ENCODE data around the gene SMURF1. TPM values are rescaled to one million over a fixed set of nuclear protein-coding genes. Genes with fewer than 3 reads are reported as not detected.

Gene SMURF1
- total RNA-seq, 2 donors from 2014 or later, result 15.4 to 25.1 TPM

DNA sequence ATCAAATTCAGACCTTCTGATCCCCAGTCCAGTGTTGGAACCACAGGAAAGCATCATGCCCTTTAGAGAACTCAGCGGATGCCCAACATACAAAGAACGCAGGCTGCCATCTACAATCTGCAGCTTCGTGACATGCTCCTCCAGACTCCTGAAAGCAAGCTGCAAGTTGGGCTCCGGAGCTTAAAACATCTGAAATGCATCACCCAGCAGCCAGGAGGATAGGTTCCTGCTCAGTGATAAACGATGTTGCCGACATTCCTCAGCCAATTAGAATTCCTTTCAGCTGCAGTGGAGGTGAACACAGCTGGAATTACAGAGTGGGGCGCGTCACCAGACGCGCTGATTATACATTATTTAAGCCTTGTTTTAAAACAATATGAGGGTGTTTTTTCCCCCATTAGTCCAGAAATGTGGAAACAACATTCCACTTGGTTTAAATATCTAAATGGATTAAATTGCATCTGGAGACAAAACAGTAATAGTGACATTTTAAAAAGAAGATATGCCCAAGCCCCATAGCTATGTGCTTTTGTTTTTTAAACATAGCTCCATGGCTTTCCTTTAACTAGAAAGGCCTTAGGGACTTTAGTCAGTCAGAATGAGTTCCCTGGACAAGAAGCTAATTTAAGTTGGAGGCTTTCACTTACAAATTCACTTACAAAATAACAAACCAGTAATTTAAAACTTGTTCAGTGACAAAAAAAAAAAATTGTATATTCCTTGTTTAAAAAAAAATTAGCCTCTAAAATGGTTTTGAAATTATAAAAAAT is 6.3 kb downstream of the SMURF1 start:
- peaks cover 3% of the 10 kb centered on the region for H3K4me1 ChIP-seq (replicated peaks)
- TF ChIP-seq, protein P1, sequence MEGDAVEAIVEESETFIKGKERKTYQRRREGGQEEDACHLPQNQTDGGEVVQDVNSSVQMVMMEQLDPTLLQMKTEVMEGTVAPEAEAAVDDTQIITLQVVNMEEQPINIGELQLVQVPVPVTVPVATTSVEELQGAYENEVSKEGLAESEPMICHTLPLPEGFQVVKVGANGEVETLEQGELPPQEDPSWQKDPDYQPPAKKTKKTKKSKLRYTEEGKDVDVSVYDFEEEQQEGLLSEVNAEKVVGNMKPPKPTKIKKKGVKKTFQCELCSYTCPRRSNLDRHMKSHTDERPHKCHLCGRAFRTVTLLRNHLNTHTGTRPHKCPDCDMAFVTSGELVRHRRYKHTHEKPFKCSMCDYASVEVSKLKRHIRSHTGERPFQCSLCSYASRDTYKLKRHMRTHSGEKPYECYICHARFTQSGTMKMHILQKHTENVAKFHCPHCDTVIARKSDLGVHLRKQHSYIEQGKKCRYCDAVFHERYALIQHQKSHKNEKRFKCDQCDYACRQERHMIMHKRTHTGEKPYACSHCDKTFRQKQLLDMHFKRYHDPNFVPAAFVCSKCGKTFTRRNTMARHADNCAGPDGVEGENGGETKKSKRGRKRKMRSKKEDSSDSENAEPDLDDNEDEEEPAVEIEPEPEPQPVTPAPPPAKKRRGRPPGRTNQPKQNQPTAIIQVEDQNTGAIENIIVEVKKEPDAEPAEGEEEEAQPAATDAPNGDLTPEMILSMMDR (IDR thresholded peaks at IDR 0.05), result no peak
- TF ChIP-seq POLR2AphosphoS5 (IDR thresholded peaks at IDR 0.05), result no peak
- no peak for TF ChIP-seq POLR2A (IDR thresholded peaks at IDR 0.05)
- H3K27me3 ChIP-seq (replicated peaks; ENCODE audit: insufficient read depth), result no peaks in the 10 kb centered on the region
- no peaks in the 10 kb centered on the region for H3K36me3 ChIP-seq
- DNase-seq (ENCODE audit: low spot score), result no peak
- H3K9me3 ChIP-seq, result no peaks in the 10 kb centered on the region
- 54% methylated on average over 10 of the region's 10 CpGs for WGBS
- peak overlapping the region in 1 of 2 donors; percentile 8 for H3K27ac ChIP-seq
- H3K4me3 ChIP-seq, result no peak overlapping the region
- intact Hi-C loops (cut with DNase I), result no loop called here

- H3K27me3 ChIP-seq (replicated peaks; ENCODE audit: insufficient read depth), result no peaks in the 10 kb centered on the region
Observed at GRCh38 chr7:99135938-99136337, 8.0 kb downstream of the SMURF1 start.

DNA sequence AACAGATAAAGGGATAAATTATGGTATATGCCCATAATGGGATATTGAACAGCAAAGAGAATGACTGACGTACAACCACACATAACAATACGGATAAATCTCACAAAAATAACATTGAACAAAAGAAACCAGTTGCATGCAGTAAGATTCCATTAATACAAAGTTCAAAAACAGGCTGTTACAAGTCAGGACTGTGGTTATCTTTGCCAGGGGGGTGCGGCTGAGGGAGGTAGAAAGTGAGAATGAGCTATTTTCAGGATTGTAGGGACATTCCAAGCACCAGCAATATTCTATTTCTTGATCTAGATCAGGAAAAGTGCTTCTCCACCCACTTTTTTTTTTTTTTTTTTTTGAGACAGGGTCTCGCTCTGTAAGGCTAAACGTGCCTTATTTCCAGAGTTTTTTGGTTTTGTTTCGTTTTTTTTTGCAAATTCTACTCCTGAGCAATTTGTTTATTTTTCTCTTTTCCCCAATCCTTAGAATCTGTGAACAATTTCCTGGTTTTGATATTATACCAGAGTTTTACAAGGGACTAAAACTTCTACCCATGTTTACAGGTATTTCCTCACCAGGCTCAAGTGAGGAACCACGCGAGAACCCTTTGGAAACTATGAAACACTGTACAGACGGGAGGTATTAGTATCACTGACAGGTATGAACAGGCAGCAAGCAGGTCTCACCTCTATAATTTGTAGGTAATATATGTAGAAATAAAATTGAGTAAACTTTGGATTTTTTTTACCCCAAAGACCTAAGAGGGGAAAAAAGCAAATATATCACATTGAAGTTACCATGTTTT is 9.9 kb downstream of the SMURF1 start:
- Histone ChIP-seq H3K27ac (peak overlapping the region; percentile 18 to 20), H3K4me1 (replicated peaks) (peaks cover 6% of the 10 kb centered on the region), H3K27me3 (replicated peaks; ENCODE audit: insufficient read depth) (no peaks in the 10 kb centered on the region), H3K4me3 (no peak overlapping the region), H3K9me3 (no peaks in the 10 kb centered on the region), H3K36me3 (no peaks in the 10 kb centered on the region)
- DNase-seq (ENCODE audit: low spot score), result no peak
- no peak for TF ChIP-seq POLR2A (IDR thresholded peaks at IDR 0.05)
- TF ChIP-seq POLR2AphosphoS5 (IDR thresholded peaks at IDR 0.05), result peak; percentile 56
- intact Hi-C loops (cut with DNase I), result no loop called here
- 35% methylated on average over 9 of the region's 9 CpGs for whole genome bisulfite sequencing

More at GRCh38 chr7:99135938-99136337, 8.0 kb downstream of the SMURF1 start:
- WGBS, result 96% methylated on average over 4 of the region's 4 CpGs
- H3K36me3 ChIP-seq, result no peaks in the 10 kb centered on the region
- H3K4me1 ChIP-seq (replicated peaks), result peaks cover 3% of the 10 kb centered on the region
- intact Hi-C loops (cut with DNase I), result no loop called here
- no peaks in the 10 kb centered on the region for H3K9me3 ChIP-seq
- DNase-seq (ENCODE audit: low spot score), result no peak
- H3K4me3 ChIP-seq, result no peak overlapping the region
- H3K27ac ChIP-seq, result no peak overlapping the region
- TF ChIP-seq POLR2A (IDR thresholded peaks at IDR 0.05), result no peak
- TF ChIP-seq, protein P1 (IDR thresholded peaks at IDR 0.05), result no peak
- TF ChIP-seq POLR2AphosphoS5 (IDR thresholded peaks at IDR 0.05), result no peak

DNA sequence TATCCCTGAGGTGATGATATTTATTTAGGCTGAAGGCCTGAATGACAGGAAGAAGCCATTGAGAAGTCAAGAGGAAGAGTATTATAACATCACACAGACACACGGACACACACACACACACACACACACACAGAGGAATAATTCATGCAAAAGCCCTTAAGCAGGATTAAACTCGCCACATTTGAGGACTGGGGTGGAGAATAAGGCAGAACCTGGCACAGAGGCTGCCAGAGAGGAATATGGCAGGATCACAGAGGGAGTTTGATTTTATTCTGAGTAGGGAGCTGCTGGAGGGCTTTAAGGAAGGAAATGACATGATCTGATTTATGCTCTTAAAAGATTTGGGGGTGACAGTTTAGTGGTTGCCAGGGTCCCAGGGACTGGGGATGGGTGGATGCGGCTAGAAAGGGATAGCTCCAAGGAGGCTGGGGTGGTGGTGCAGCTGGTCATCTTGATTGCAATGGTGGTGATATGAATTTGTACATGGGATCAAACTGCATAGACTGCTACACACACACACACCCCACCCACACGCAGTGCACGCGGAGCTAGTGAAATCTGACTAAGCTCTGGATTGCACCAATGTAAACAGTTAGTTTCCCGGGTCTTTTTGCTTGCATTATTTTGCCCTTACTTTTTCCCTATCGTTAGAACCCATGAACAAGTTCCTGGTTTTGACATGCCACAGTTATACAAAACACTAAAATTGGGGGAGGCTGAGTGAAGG is 11.2 kb downstream of the SMURF1 start:
- 77% methylated on average over 8 of the region's 8 CpGs for WGBS
- peak overlapping the region in 1 of 2 donors; percentile 18 for H3K27ac ChIP-seq
- intact Hi-C loops (cut with DNase I), result no loop called here
- no peaks in the 10 kb centered on the region for H3K27me3 ChIP-seq (replicated peaks; ENCODE audit: insufficient read depth)
- no peak for TF ChIP-seq POLR2A (IDR thresholded peaks at IDR 0.05)
- no peak for TF ChIP-seq POLR2AphosphoS5 (IDR thresholded peaks at IDR 0.05)
- TF ChIP-seq, protein P1 (IDR thresholded peaks at IDR 0.05), result no peak
- H3K36me3 ChIP-seq, result no peaks in the 10 kb centered on the region
- no peaks in the 10 kb centered on the region for H3K9me3 ChIP-seq
- peaks cover 13% of the 10 kb centered on the region for H3K4me1 ChIP-seq (replicated peaks)
- no peak for DNase-seq (ENCODE audit: low spot score)
- H3K4me3 ChIP-seq, result no peak overlapping the region

- no peak overlapping the region for H3K4me3 ChIP-seq
- no peaks in the 10 kb centered on the region for H3K27me3 ChIP-seq (replicated peaks; ENCODE audit: insufficient read depth)
- H3K36me3 ChIP-seq, result no peaks in the 10 kb centered on the region
- intact Hi-C loops (cut with DNase I), result no loop called here
- no peaks in the 10 kb centered on the region for H3K9me3 ChIP-seq
- no peak for TF ChIP-seq POLR2AphosphoS5 (IDR thresholded peaks at IDR 0.05)
- TF ChIP-seq POLR2A (IDR thresholded peaks at IDR 0.05), result no peak
- TF ChIP-seq, protein P1 (IDR thresholded peaks at IDR 0.05), result no peak
- no peak for DNase-seq (ENCODE audit: low spot score)
- H3K27ac ChIP-seq, result no peak overlapping the region
- H3K4me1 ChIP-seq (replicated peaks), result peaks cover 14% of the 10 kb centered on the region
- 91% methylated on average over 2 of the region's 2 CpGs for WGBS
Observed at GRCh38 chr7:99131290-99131689, 12.6 kb downstream of the SMURF1 start.
